Breast epithelium (tissue), 3 donors: ENCODE data around the gene CFAP57.

Experiments used
- POLR2A ChIP-seq: fragments of 450-650 bp; IDR thresholded peaks from one replicate; pipeline ENCODE4 v1.6.1; 2016; ENCODE audit warnings: antibody characterized with exemption, mild to moderate bottlenecking, moderate library complexity
- POLR2AphosphoS5 ChIP-seq, 3 donors: sonication (generic); formaldehyde crosslinking; IDR thresholded peaks; one replicate each; pipeline ENCODE4 v1.6.1; 2017; ENCODE audit warnings: antibody characterized with exemption in 3 of 3
- TF ChIP-seq, protein P1 (sequence below), 3 donors: fragments of 450-650 bp; IDR thresholded peaks; one replicate each; pipeline ENCODE4 v1.5.1; 2016 to 2017; ENCODE audit warnings: antibody characterized with exemption in 3 of 3, mild to moderate bottlenecking in 3 of 3, moderate library complexity in 3 of 3

DNA sequence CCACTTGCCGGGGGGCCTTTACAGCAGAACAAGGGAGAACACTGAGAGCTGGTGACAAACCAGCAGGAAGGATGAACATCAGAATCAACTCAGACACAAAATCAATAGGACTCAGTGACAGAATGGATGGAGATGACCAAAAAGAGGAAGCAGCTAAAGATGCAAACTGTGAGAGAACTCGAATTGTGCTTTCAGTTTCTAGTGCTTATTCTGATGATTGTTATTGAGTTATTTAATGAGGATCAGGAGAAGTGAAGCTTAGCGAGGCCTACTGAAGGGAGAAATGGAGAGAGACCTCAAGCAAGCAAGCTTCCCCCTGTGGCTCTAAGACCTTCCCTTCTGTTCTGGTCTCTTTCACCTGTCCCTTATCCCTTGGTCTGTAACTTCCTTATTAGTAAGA lies 67.4 kb downstream of the CFAP57 start:
- TF ChIP-seq, protein P1, sequence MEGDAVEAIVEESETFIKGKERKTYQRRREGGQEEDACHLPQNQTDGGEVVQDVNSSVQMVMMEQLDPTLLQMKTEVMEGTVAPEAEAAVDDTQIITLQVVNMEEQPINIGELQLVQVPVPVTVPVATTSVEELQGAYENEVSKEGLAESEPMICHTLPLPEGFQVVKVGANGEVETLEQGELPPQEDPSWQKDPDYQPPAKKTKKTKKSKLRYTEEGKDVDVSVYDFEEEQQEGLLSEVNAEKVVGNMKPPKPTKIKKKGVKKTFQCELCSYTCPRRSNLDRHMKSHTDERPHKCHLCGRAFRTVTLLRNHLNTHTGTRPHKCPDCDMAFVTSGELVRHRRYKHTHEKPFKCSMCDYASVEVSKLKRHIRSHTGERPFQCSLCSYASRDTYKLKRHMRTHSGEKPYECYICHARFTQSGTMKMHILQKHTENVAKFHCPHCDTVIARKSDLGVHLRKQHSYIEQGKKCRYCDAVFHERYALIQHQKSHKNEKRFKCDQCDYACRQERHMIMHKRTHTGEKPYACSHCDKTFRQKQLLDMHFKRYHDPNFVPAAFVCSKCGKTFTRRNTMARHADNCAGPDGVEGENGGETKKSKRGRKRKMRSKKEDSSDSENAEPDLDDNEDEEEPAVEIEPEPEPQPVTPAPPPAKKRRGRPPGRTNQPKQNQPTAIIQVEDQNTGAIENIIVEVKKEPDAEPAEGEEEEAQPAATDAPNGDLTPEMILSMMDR (IDR thresholded peaks at IDR 0.05): no peak
- TF ChIP-seq POLR2A: no peak
- TF ChIP-seq POLR2AphosphoS5 (IDR thresholded peaks at IDR 0.05): no peak
